ENCODE data around the gene RAD51D. TPM values are rescaled to one million over a fixed set of nuclear protein-coding genes. Genes with fewer than 3 reads are reported as not detected.
"Not testable (repeated sequence)": the region's sequence is repeated elsewhere in the genome, so short reads cannot be mapped to it uniquely, and the experiment has no call there.

RAD51D gene
- polyA plus RNA-seq, 5 donors = 13.6 to 17.0 (median 16.6) TPM

- DNase-seq = no peak
These were observed 46.4 kb downstream of the RAD51D start for GRCh38 chr17:35073183-35073790.

- DNase-seq = no peak
These were observed 50.3 kb downstream of the RAD51D start for GRCh38 chr17:35069311-35069710.

GRCh38 chr17:35068249-35068648 is 51.4 kb downstream of the RAD51D start:
- DNase-seq = no peak

GRCh38 chr17:35065880-35066279 is 53.8 kb downstream of the RAD51D start:
- no peak for DNase-seq

- no peak for DNase-seq
These were observed 55.0 kb downstream of the RAD51D start for GRCh38 chr17:35064516-35065215.

- DNase-seq = peak; percentile 60 to 70
These were observed 56.0 kb downstream of the RAD51D start, which contains the start of gene RFFL for GRCh38 chr17:35063514-35064223. TSS of gene RFFL (minus strand) at chr17:35063707. CDS start at chr17:35026553, 37,154 bp downstream.

- DNase-seq = no peak
These were observed 57.4 kb downstream of the RAD51D start for GRCh38 chr17:35062308-35062707.

- no peak for DNase-seq
These were observed 62.2 kb downstream of the RAD51D start for GRCh38 chr17:35057332-35057915.

GRCh38 chr17:35056013-35056412 is 63.6 kb downstream of the RAD51D start:
- DNase-seq = no peak

GRCh38 chr17:35053204-35053603 is 66.5 kb downstream of the RAD51D start:
- DNase-seq = no peak

GRCh38 chr17:35052780-35053179 is 66.9 kb downstream of the RAD51D start:
- no peak for DNase-seq

GRCh38 chr17:35052241-35052610 is 67.4 kb downstream of the RAD51D start:
- DNase-seq = no peak

- DNase-seq = no peak
These were observed 68.0 kb downstream of the RAD51D start for GRCh38 chr17:35051579-35052240.

- no peak for DNase-seq
These were observed 68.5 kb downstream of the RAD51D start for GRCh38 chr17:35051183-35051578.

GRCh38 chr17:35050170-35050569 is 69.5 kb downstream of the RAD51D start:
- no peak for DNase-seq

GRCh38 chr17:35048685-35049379 is 70.8 kb downstream of the RAD51D start:
- DNase-seq = no peak

- DNase-seq = no peak
These were observed 72.8 kb downstream of the RAD51D start for GRCh38 chr17:35046740-35047283.

- no peak for DNase-seq
These were observed 73.4 kb downstream of the RAD51D start for GRCh38 chr17:35046245-35046644.

- DNase-seq = not testable (repeated sequence)
These were observed 74.1 kb downstream of the RAD51D start for GRCh38 chr17:35045458-35045979.

- DNase-seq = no peak
These were observed 75.5 kb downstream of the RAD51D start for GRCh38 chr17:35044181-35044580.
